ENCODE measurements around the gene SNF8. TPM values are rescaled to one million over a fixed set of nuclear protein-coding genes. Genes with fewer than 3 reads are reported as not detected.

Gene SNF8
- 43.8 TPM for total RNA-seq

GRCh38 chr17:48944515-48945260 is at the start of gene SNF8:
TSS of gene SNF8 (minus strand) at chr17:48944842. CDS start at chr17:48944734, 108 bp downstream.

DNA sequence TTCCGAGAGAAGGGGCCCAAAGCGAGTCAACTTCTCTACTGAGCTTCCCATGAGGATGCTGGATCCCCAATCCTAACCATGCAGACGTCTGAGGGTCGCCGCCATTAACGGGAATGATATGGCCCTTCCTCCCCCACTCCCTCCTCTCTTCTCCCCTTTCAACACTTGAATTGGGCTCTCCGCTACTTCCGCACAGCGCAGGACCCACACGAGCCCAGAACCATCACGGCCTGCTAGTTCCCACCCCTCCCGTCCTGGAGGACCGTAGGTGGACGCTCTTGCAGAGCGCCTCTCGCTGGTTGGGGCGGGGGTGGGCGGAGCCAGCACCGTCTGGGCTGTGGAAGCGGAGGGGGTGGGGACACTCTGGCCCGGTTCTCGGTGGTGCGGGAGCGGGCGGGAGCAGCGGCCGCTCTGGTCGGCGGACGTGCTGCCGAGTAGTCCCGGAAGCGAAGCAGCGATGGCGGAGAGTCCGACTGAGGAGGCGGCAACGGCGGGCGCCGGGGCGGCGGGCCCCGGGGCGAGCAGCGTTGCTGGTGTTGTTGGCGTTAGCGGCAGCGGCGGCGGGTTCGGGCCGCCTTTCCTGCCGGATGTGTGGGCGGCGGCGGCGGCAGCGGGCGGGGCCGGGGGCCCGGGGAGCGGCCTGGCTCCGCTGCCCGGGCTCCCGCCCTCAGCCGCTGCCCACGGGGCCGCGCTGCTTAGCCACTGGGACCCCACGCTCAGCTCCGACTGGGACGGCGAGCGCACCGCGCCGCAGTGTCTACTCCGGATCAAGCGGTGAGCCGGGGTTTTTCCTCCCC is 36.4 kb downstream of the SNF8 start, which contains the start of gene UBE2Z:
Gene UBE2Z, plus strand, starts transcription at position 361 of the 797 bp plus-strand sequence. Its CDS starts 97 bp downstream, at position 458.

Small RNA genes within 50 kb of the gene (small RNA-seq; reads per million reads assigned to genes)
- not detected for gene AC068531.1
- not detected for gene RF00263
- not detected for gene RF01210
- 0.18 reads per million for gene RNU1-42P

Other genes starting within 250 kb of the SNF8 start
- gene PRAC1, start 222.3 kb downstream of the SNF8 start, total RNA-seq, result not detected
- gene PRAC2, start 221.7 kb downstream of the SNF8 start, total RNA-seq, result not detected
- not detected for gene HOXB13, start 216.1 kb downstream of the SNF8 start, total RNA-seq
- 0.46 TPM for gene TTLL6, start 127.6 kb downstream of the SNF8 start, total RNA-seq
- 21.7 TPM for gene CALCOCO2, start 113.8 kb downstream of the SNF8 start, total RNA-seq
- 73.1 TPM for gene ATP5MC1, start 52.1 kb downstream of the SNF8 start, total RNA-seq
- 66.7 TPM for gene UBE2Z, start 36.4 kb downstream of the SNF8 start, total RNA-seq
- not detected for gene GIP, start 23.8 kb upstream of the SNF8 start, total RNA-seq
- gene IGF2BP1, start 52.5 kb upstream of the SNF8 start, total RNA-seq, result 2.8 TPM
- under 0.01 TPM for gene B4GALNT2, start 187.9 kb upstream of the SNF8 start, total RNA-seq